ENCODE results near the gene FBXW8. TPM values are rescaled to one million over a fixed set of nuclear protein-coding genes. Genes with fewer than 3 reads are reported as not detected.

Gene FBXW8
- total RNA-seq, 1 experiment from 2014 or later: 15.3 TPM

DNA sequence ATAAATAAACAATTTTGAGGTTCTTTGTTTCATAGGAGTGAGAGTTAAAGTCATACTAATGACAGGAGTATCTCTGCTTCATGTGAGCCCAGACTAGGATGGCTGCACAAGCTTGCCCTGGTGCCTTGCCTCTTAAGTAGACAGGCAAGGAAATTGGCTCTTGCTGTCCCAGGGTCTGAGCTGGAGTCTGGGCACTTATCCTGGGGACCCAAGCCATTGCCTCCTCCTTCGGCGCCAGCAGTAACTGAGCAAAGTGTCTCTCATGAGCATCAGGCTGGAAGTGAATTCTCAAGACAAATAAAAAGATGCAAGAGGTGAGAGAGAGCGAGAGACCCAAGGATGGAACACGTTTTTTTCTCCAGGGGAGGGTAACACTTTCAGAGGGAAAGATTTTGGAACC lies 6.9 kb upstream of the FBXW8 start:
- Histone ChIP-seq H2BK5ac (ENCODE audit: insufficient read length, low read length) (no peak overlapping the region), H3K9me3 (ENCODE audit: control insufficient read depth, low read depth, low read length) (no peaks in the 10 kb centered on the region), H3K23me2 (ENCODE audit: insufficient read length, low read depth, low read length, poor library complexity, severe bottlenecking) (no peaks in the 10 kb centered on the region), H3K4me2 (ENCODE audit: insufficient read depth, insufficient read length, low read length) (no peak overlapping the region), H3K27me3 (ENCODE audit: insufficient read depth, low read length) (no peaks in the 10 kb centered on the region), H3K79me1 (ENCODE audit: insufficient read depth, low read depth, low read length, poor library complexity, severe bottlenecking) (no peaks in the 10 kb centered on the region), H2BK20ac (ENCODE audit: low read depth, low read length, poor library complexity, severe bottlenecking) (no peak overlapping the region), H2AK5ac (ENCODE audit: insufficient read length, low read length) (no peak overlapping the region), H2AFZ (ENCODE audit: low read length) (no peak overlapping the region), H3K23ac (ENCODE audit: insufficient read length, low read depth, low read length) (no peak overlapping the region), H3K9ac (ENCODE audit: extremely low read depth, insufficient read length, low read length) (no peak overlapping the region), H3K4ac (ENCODE audit: low read depth, low read length) (no peak overlapping the region), H3K79me2 (ENCODE audit: insufficient read depth, low read length) (no peaks in the 10 kb centered on the region), H3K14ac (ENCODE audit: insufficient read depth, low read length) (no peak overlapping the region), H3K56ac (ENCODE audit: insufficient read length, low read depth, low read length) (no peak overlapping the region), H3T11ph (ENCODE audit: low read length) (no peak overlapping the region), H4K8ac (replicated peaks; ENCODE audit: insufficient read length, low read depth, low read length) (no peak overlapping the region), H3K4me1 (ENCODE audit: insufficient read depth, low read length) (no peaks in the 10 kb centered on the region), H2BK120ac (ENCODE audit: low read depth, low read length, poor library complexity, severe bottlenecking) (no peak overlapping the region), H4K91ac (ENCODE audit: insufficient read length, low read depth, low read length) (no peak overlapping the region), H2BK12ac (ENCODE audit: insufficient read length, low read depth, low read length) (no peak overlapping the region), H4K5ac (ENCODE audit: insufficient read length, low read depth, low read length) (no peak overlapping the region), H3K27ac (ENCODE audit: insufficient read length, low read depth, low read length) (no peak overlapping the region), H4K20me1 (ENCODE audit: control insufficient read depth, insufficient read depth, insufficient read length) (no peaks in the 10 kb centered on the region), H2BK15ac (ENCODE audit: low read depth, low read length) (no peak overlapping the region), H3K18ac (ENCODE audit: insufficient read length, low read depth, low read length) (no peak overlapping the region)
- TF ChIP-seq, protein P1, sequence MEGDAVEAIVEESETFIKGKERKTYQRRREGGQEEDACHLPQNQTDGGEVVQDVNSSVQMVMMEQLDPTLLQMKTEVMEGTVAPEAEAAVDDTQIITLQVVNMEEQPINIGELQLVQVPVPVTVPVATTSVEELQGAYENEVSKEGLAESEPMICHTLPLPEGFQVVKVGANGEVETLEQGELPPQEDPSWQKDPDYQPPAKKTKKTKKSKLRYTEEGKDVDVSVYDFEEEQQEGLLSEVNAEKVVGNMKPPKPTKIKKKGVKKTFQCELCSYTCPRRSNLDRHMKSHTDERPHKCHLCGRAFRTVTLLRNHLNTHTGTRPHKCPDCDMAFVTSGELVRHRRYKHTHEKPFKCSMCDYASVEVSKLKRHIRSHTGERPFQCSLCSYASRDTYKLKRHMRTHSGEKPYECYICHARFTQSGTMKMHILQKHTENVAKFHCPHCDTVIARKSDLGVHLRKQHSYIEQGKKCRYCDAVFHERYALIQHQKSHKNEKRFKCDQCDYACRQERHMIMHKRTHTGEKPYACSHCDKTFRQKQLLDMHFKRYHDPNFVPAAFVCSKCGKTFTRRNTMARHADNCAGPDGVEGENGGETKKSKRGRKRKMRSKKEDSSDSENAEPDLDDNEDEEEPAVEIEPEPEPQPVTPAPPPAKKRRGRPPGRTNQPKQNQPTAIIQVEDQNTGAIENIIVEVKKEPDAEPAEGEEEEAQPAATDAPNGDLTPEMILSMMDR (conservative IDR thresholded peaks at IDR 0.05): no peak
- no CpG with 5 or more reads among the region's 4 CpGs for WGBS (ENCODE audit: extremely low coverage, insufficient read length, low lambda C conversion rate)
- Mint-ChIP-seq H3K27me3 (ENCODE audit: low read depth) (peaks cover 25% of the 10 kb centered on the region), H3K27ac (no peak overlapping the region), H3K4me1 (peaks cover 6 to 12% of the 10 kb centered on the region in 2 experiments; a peak in 3 of 4 replicates), H3K9me3 (no peaks in the 10 kb centered on the region), H3K4me3 (no peak overlapping the region), H3K36me3 (ENCODE audit: insufficient read depth in 1 of 3, low read depth in 3 of 3) (no peaks in the 10 kb centered on the region)
- no peak for DNase-seq
